ENCODE data around the gene SIDT2. TPM values are rescaled to one million over a fixed set of nuclear protein-coding genes. Genes with fewer than 3 reads are reported as not detected.

SIDT2 gene
- total RNA-seq, 1 experiment from 2014 or later = 37.0 TPM

GRCh38 chr11:117193130-117194020 is 14.8 kb downstream of the SIDT2 start:
- CTCF ChIA-PET = no interaction called here
- Histone ChIP-seq H3K27me3 (ENCODE audit: insufficient read depth, low read length) (no peaks in the 10 kb centered on the region), H3K9me3 (ENCODE audit: control insufficient read depth in 1 of 2, insufficient read depth in 1 of 2, low read depth in 1 of 2, low read length in 2 of 2) (no peaks in the 10 kb centered on the region), H3K4me2 (ENCODE audit: low read length) (no peak overlapping the region), H3K79me2 (ENCODE audit: insufficient read depth, low read length) (no peaks in the 10 kb centered on the region), H3K4me1 (ENCODE audit: control insufficient read depth in 1 of 2, insufficient read depth in 2 of 2, low read length in 2 of 2) (peaks cover 2 to 10% of the 10 kb centered on the region in 2 experiments; a peak in 3 of 4 replicates), H3K9ac (ENCODE audit: low read length) (no peak overlapping the region), H3K4me3 (replicated peaks in 1 of 2; ENCODE audit: low read depth in 1 of 2, low read length in 2 of 2) (no peak overlapping the region), H4K20me1 (ENCODE audit: insufficient read depth) (no peaks in the 10 kb centered on the region), H2AFZ (ENCODE audit: low read depth, low read length, poor library complexity, severe bottlenecking) (no peak overlapping the region), H3K36me3 (ENCODE audit: control insufficient read depth in 1 of 2, insufficient read depth in 2 of 2, low read length in 2 of 2) (peaks cover 3 to 7% of the 10 kb centered on the region in 2 experiments; a peak in 1 of 4 replicates), H3K27ac (ENCODE audit: low read depth, low read length) (no peak overlapping the region), H3K9me2 (ENCODE audit: insufficient read depth) (no peaks in the 10 kb centered on the region)
- intact Hi-C loops (cut with micrococcal nuclease) = no loop called here
- DNase-seq (ENCODE audit: low read depth, low spot score) = no peak
- no peak for TF ChIP-seq YY1 (IDR thresholded peaks at IDR 0.05; ENCODE audit: extremely low read depth, insufficient replicate concordance, low read depth, low read length)
- no peak for TF ChIP-seq RAD21 (IDR thresholded peaks at IDR 0.05; ENCODE audit: low read depth)
- TF ChIP-seq ZNF274 (IDR thresholded peaks at IDR 0.05; ENCODE audit: low read depth, low read length) = no peak
- TF ChIP-seq ZFX (IDR thresholded peaks at IDR 0.05) = no peak
- TF ChIP-seq ZBTB33 (IDR thresholded peaks at IDR 0.05; ENCODE audit: extremely low read depth, insufficient replicate concordance, low read length) = no peak
- no peak for TF ChIP-seq ELF1 (IDR thresholded peaks at IDR 0.05; ENCODE audit: borderline replicate concordance, low read depth)
- no peak for TF ChIP-seq JUND (IDR thresholded peaks at IDR 0.05)
- TF ChIP-seq EZH2 (IDR thresholded peaks at IDR 0.05) = no peak
- no peak for TF ChIP-seq POLR2AphosphoS5 (IDR thresholded peaks at IDR 0.05; ENCODE audit: low read depth, low read length)
- TF ChIP-seq EZH2phosphoT487 (IDR thresholded peaks at IDR 0.05; ENCODE audit: borderline replicate concordance) = no peak
- TF ChIP-seq, protein P1, sequence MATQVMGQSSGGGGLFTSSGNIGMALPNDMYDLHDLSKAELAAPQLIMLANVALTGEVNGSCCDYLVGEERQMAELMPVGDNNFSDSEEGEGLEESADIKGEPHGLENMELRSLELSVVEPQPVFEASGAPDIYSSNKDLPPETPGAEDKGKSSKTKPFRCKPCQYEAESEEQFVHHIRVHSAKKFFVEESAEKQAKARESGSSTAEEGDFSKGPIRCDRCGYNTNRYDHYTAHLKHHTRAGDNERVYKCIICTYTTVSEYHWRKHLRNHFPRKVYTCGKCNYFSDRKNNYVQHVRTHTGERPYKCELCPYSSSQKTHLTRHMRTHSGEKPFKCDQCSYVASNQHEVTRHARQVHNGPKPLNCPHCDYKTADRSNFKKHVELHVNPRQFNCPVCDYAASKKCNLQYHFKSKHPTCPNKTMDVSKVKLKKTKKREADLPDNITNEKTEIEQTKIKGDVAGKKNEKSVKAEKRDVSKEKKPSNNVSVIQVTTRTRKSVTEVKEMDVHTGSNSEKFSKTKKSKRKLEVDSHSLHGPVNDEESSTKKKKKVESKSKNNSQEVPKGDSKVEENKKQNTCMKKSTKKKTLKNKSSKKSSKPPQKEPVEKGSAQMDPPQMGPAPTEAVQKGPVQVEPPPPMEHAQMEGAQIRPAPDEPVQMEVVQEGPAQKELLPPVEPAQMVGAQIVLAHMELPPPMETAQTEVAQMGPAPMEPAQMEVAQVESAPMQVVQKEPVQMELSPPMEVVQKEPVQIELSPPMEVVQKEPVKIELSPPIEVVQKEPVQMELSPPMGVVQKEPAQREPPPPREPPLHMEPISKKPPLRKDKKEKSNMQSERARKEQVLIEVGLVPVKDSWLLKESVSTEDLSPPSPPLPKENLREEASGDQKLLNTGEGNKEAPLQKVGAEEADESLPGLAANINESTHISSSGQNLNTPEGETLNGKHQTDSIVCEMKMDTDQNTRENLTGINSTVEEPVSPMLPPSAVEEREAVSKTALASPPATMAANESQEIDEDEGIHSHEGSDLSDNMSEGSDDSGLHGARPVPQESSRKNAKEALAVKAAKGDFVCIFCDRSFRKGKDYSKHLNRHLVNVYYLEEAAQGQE (IDR thresholded peaks at IDR 0.05; ENCODE audit: low read depth) = no peak
- no peak for ATAC-seq
- no TSS peak for BruUV-seq (replicated peaks)
- POLR2A ChIA-PET = no interaction called here
- RAD21 ChIA-PET (ENCODE audit: low non-redundant PET in 1 of 2, low total read pairs in 2 of 2, uncharacterized antibody in 2 of 2, unreplicated experiment in 2 of 2) = no interaction called here
